Measurements from ENCODE around the gene TOE1. TPM values are rescaled to one million over a fixed set of nuclear protein-coding genes. Genes with fewer than 3 reads are reported as not detected.

The TOE1 gene
- total RNA-seq, 1 donor from 2014 or later = 12.3 TPM

DNA sequence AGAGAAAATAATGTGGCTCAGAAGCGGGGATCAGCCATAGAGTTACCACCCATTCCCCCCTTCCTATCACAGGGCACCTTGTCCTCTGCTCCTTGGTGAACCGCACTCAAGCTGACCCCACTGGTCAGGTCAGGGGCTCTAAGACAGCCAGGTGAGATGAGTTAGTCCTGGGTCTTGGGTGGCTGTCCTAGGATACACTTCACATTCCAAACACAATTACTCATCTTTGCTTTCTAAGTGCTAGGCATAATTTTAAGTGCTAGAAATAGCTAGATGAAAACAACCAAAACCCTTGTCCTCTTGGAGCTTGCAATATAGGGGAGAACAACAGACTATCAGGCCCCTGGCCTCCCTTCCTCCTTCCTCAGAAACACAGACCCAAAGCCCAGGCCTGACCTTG lies 8.1 kb downstream of the TOE1 start:
- Mint-ChIP-seq H3K27me3 (no peaks in the 10 kb centered on the region), H3K9me3 (ENCODE audit: low read depth) (no peaks in the 10 kb centered on the region), H3K4me1 (ENCODE audit: low read depth) (peaks cover 2% of the 10 kb centered on the region), H3K4me3 (ENCODE audit: low read depth) (no peak overlapping the region), H3K36me3 (ENCODE audit: insufficient read depth) (no peaks in the 10 kb centered on the region), H3K27ac (no peak overlapping the region)
- no peak for TF ChIP-seq CTCF (IDR thresholded peaks at IDR 0.05; ENCODE audit: unreplicated experiment)
- DNase-seq (ENCODE audit: low spot score, unreplicated experiment) = no peak

- Mint-ChIP-seq H3K4me3 (ENCODE audit: low read depth) (no peak overlapping the region), H3K27me3 (no peaks in the 10 kb centered on the region), H3K9me3 (ENCODE audit: low read depth) (no peaks in the 10 kb centered on the region), H3K4me1 (ENCODE audit: low read depth) (peaks cover 2% of the 10 kb centered on the region), H3K36me3 (ENCODE audit: insufficient read depth) (no peaks in the 10 kb centered on the region), H3K27ac (no peak overlapping the region)
- DNase-seq (ENCODE audit: low spot score, unreplicated experiment) = no peak
- TF ChIP-seq CTCF (IDR thresholded peaks at IDR 0.05; ENCODE audit: unreplicated experiment) = no peak
Measured at GRCh38 chr1:45348609-45348965, 8.6 kb downstream of the TOE1 start.

DNA sequence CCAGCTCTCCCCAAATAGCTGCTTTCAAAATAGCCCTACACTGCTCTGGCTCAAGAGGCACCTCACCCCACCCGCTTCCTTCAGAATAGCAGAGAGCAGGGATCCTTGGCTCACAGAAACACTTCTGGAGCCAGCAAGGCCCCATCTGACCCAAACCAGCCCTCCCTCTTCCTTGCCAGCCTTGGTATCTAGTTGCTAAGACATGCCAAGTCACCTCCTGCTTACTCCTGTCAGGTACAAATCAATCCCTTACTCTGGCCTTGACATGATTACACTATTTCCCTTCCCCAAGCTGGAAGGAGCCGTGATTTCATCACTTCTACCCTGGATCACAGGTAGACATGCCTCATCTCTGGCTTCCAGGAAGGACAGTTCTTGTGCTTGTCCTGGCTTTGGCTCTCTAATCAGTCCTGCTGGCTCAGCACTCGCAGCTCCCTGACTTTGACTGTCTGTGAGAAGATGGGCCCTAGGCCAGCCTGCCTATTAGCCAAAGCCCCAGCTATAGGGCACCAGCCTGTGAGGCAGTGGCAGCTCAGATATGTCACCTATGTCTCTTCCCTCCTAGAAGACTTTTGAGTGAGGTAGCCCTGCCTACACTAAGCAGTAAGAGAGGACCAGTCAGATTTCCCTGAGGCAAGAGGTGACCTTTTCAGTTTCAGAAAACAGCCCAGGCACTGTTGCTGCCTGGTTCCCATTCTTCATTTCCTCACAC lies 9.2 kb downstream of the TOE1 start:
- H3K4me3 Mint-ChIP-seq (ENCODE audit: low read depth) = no peak overlapping the region
- H3K27me3 Mint-ChIP-seq = no peaks in the 10 kb centered on the region
- no peaks in the 10 kb centered on the region for H3K36me3 Mint-ChIP-seq (ENCODE audit: insufficient read depth)
- peaks cover 2% of the 10 kb centered on the region for H3K4me1 Mint-ChIP-seq (ENCODE audit: low read depth)
- H3K9me3 Mint-ChIP-seq (ENCODE audit: low read depth) = no peaks in the 10 kb centered on the region
- no peak overlapping the region for H3K27ac Mint-ChIP-seq
- TF ChIP-seq CTCF (IDR thresholded peaks at IDR 0.05; ENCODE audit: unreplicated experiment) = no peak
- DNase-seq (ENCODE audit: low spot score, unreplicated experiment) = no peak

DNA sequence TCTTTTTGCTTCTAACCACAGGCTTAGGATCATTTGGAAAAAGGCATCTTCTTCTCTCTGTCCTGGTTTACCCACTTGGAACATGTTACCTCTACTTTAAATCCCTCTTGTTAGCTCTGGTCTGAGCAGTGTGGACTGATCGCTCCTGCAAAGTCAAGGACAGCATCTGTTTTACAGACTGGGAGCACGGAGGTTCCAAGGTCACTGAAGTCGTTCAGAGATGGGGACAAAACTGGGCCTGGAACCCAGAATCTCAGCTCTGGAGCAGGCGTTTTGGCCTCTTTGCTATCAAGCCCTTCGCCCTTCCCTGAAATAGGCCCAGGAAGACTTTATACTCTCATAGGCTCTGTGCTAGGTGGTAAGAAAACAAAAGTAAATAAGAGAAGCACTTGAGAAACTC lies 11.5 kb downstream of the TOE1 start:
- Mint-ChIP-seq H3K4me3 (ENCODE audit: low read depth) (no peak overlapping the region), H3K4me1 (ENCODE audit: low read depth) (peaks cover 2% of the 10 kb centered on the region), H3K9me3 (ENCODE audit: low read depth) (no peaks in the 10 kb centered on the region), H3K36me3 (ENCODE audit: insufficient read depth) (no peaks in the 10 kb centered on the region), H3K27me3 (no peaks in the 10 kb centered on the region), H3K27ac (no peak overlapping the region)
- no peak for TF ChIP-seq CTCF (IDR thresholded peaks at IDR 0.05; ENCODE audit: unreplicated experiment)
- DNase-seq (ENCODE audit: low spot score, unreplicated experiment) = no peak

DNA sequence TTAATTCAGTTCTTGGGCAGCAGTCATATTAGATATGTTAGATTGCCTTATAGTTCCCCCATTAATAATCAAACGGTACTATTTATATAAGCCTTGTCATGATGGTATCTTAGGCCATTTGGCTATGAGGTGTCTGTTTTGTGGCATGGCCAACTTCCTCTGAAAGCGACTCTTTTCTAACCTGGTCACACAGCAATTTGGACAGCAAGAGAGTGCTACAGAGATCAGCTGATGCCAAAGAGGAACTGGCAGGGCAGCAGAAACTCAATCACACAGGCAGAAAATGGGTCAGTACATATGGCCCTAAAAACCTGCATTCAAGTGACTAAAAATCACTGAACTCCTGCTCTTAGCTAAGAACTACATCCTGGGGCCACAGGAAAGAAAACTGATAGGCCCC lies 13.7 kb downstream of the TOE1 start:
- Mint-ChIP-seq H3K36me3 (ENCODE audit: insufficient read depth) (peaks cover 1% of the 10 kb centered on the region), H3K9me3 (ENCODE audit: low read depth) (no peaks in the 10 kb centered on the region), H3K27ac (no peak overlapping the region), H3K27me3 (no peaks in the 10 kb centered on the region), H3K4me1 (ENCODE audit: low read depth) (peaks cover 2% of the 10 kb centered on the region), H3K4me3 (ENCODE audit: low read depth) (no peak overlapping the region)
- no peak for DNase-seq (ENCODE audit: low spot score, unreplicated experiment)
- TF ChIP-seq CTCF (IDR thresholded peaks at IDR 0.05; ENCODE audit: unreplicated experiment) = no peak
